Thyroid gland (tissue), 4 donors: ENCODE results near the gene NDUFS6. TPM values are rescaled to one million over a fixed set of nuclear protein-coding genes. Genes with fewer than 3 reads are reported as not detected.

Experiments used
- DNase-seq, 2 donors: peaks; one replicate each; pipeline ENCODE4 v3.0.0-alpha.2; 2019
- H3K27ac ChIP-seq, 3 donors: fragments of 200-600 bp; sonication (generic); 1 replicate in 2 of 3; 2 replicates in 1 of 3; pipeline ENCODE4 v1.5.1; 2016 to 2019; ENCODE audit warnings: mild to moderate bottlenecking in 1 of 3, moderate library complexity in 1 of 3
- H3K27me3 ChIP-seq: fragments of 200-600 bp; sonication (generic); one replicate; pipeline ENCODE4 v1.5.1; 2019
- H3K36me3 ChIP-seq, 2 donors: fragments of 200-600 bp; sonication (generic); one replicate each; pipeline ENCODE4 v1.5.1; 2016 to 2019
- H3K4me1 ChIP-seq, 2 donors: fragments of 200-600 bp; sonication (generic); one replicate each; pipeline ENCODE4 v1.5.1; 2017 to 2019
- H3K4me3 ChIP-seq, 3 donors: fragments of 200-600 bp; sonication (generic); replicated peaks in 1 of 3; 1 replicate in 2 of 3; 2 replicates in 1 of 3; pipeline ENCODE4 v1.5.1; 2016; ENCODE audit warnings: mild to moderate bottlenecking in 1 of 3
- H3K9me3 ChIP-seq: fragments of 200-600 bp; sonication (generic); one replicate; pipeline ENCODE4 v1.5.1; 2017
- CTCF ChIP-seq, 6 experiments: fragments of 200-600 bp in 3 of 6; fragments of 450-650 bp in 3 of 6; sonication (generic) in 3 of 6; IDR thresholded peaks; one replicate each; pipeline ENCODE4 v1.5.1; 2016 to 2019; ENCODE audit warnings: antibody characterized with exemption in 6 of 6, mild to moderate bottlenecking in 2 of 6, inconsistent platforms in 1 of 6, moderate library complexity in 1 of 6
- POLR2A ChIP-seq, 2 donors: fragments of 450-650 bp; IDR thresholded peaks; one replicate each; pipeline ENCODE4 v1.6.1; 2017; ENCODE audit warnings: antibody characterized with exemption in 2 of 2, mild to moderate bottlenecking in 2 of 2, moderate library complexity in 1 of 2
- WGBS, 2 donors: methylation state at CpG; one replicate each; pipeline ENCODE4 v1.1.5; 2017; 5-methylcytosine and 5-hydroxymethylcytosine counted together
- intact Hi-C: fragments of 100-400 bp; cut with DNase I; formaldehyde crosslinking; loops from one replicate; pipeline ENCODE4 v1.15.1; 2023
- total RNA-seq, 4 donors: library from RNA; depleted of rRNA; stranded (reverse); fragments of >200 nt; gene quantifications; one replicate each; pipeline ENCODE4 v1.2.3, GENCODE V29; 2016

Gene NDUFS6
- total RNA-seq, 4 donors from 2014 or later, result 35.8 to 127 (median 54.4) TPM

GRCh38 chr5:1826235-1826980, 25.2 kb downstream of the NDUFS6 start:
- no peaks in the 10 kb centered on the region for H3K4me1 ChIP-seq
- no peaks in the 10 kb centered on the region for H3K9me3 ChIP-seq
- TF ChIP-seq CTCF (IDR thresholded peaks at IDR 0.05) (no peak), POLR2A (IDR thresholded peaks at IDR 0.05) (no peak)
- H3K27ac ChIP-seq, result no peak overlapping the region
- no peak overlapping the region for H3K4me3 ChIP-seq
- peaks cover 0 to under 1% of the 10 kb centered on the region in 2 donors for H3K36me3 ChIP-seq
- WGBS, 2 donors, result 89 to 90% methylated on average over 22 to 26 of the region's 26 CpGs
- intact Hi-C loops, result no loop called here
- no peaks in the 10 kb centered on the region for H3K27me3 ChIP-seq
- DNase-seq, result no peak

GRCh38 chr5:1827025-1827885, 26.0 kb downstream of the NDUFS6 start:
- intact Hi-C loops, result no loop called here
- no peak for DNase-seq
- WGBS, 2 donors, result 91 to 93% methylated on average over 26 of the region's 26 CpGs
- no peak overlapping the region for H3K27ac ChIP-seq
- H3K9me3 ChIP-seq, result no peaks in the 10 kb centered on the region
- no peaks in the 10 kb centered on the region for H3K36me3 ChIP-seq
- H3K4me1 ChIP-seq, result no peaks in the 10 kb centered on the region
- no peak overlapping the region for H3K4me3 ChIP-seq
- no peaks in the 10 kb centered on the region for H3K27me3 ChIP-seq
- no peak for TF ChIP-seq CTCF (IDR thresholded peaks at IDR 0.05)
- TF ChIP-seq POLR2A (IDR thresholded peaks at IDR 0.05), result no peak

- Histone ChIP-seq H3K27me3 (no peaks in the 10 kb centered on the region), H3K4me3 (no peak overlapping the region), H3K36me3 (no peaks in the 10 kb centered on the region), H3K27ac (no peak overlapping the region), H3K9me3 (no peaks in the 10 kb centered on the region), H3K4me1 (no peaks in the 10 kb centered on the region)
- no peak for DNase-seq
- WGBS, 2 donors, result 61 to 68% methylated on average over 18 to 31 of the region's 39 CpGs
- no peak for TF ChIP-seq CTCF (IDR thresholded peaks at IDR 0.05)
- TF ChIP-seq POLR2A (IDR thresholded peaks at IDR 0.05), result no peak
- intact Hi-C loops, result no loop called here
Measured at GRCh38 chr5:1827886-1828397, 26.7 kb downstream of the NDUFS6 start.

- intact Hi-C loops, result no loop called here
- no peaks in the 10 kb centered on the region for H3K27me3 ChIP-seq
- no peak overlapping the region for H3K27ac ChIP-seq
- no peaks in the 10 kb centered on the region for H3K9me3 ChIP-seq
- no peak overlapping the region for H3K4me3 ChIP-seq
- no peaks in the 10 kb centered on the region for H3K4me1 ChIP-seq
- TF ChIP-seq CTCF (IDR thresholded peaks at IDR 0.05) (no peak), POLR2A (IDR thresholded peaks at IDR 0.05) (no peak)
- 72 to 77% methylated on average over 17 of the region's 17 CpGs for WGBS, 2 donors
- no peak for DNase-seq
- no peaks in the 10 kb centered on the region for H3K36me3 ChIP-seq
Measured at GRCh38 chr5:1830571-1831228, 29.5 kb downstream of the NDUFS6 start.
